OCI-LY7 (cell line): ENCODE results near the gene SERPINB13.

Source experiments
- CTCF ChIP-seq: fragments of 200-600 bp; sonication (generic); conservative IDR thresholded peaks from 2 replicates; pipeline ENCODE4 v1.5.1; 2014; ENCODE audit warnings: mild to moderate bottlenecking, antibody characterized with exemption, low read length, moderate library complexity, mixed read lengths
- EZH2phosphoT487 ChIP-seq: fragments of 200-600 bp; sonication (generic); IDR thresholded peaks from 2 replicates; pipeline ENCODE4 v1.6.1; 2018; ENCODE audit warnings: low read depth, borderline replicate concordance, mild to moderate bottlenecking, mixed run types, antibody characterized with exemption, low read length, moderate library complexity, mixed read lengths

DNA sequence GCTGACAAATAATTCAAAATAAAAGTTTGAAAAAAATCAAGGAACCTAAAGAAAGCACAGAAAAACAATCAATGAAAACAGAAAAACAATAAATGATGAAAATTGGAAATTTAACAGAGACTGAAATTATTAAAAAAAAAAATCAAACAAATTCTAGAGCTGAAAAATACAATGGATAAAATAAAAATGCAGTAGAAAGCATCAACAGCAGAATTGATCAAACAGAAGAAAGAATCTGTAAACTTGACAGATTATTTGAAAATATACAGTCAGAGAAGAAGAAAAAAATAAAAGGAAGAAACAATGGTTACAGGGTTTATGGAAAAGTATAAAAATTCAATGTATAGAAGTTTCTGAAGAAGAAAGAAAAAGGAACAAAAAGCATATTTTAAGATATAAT lies 40.7 kb downstream of the SERPINB13 start:
- TF ChIP-seq CTCF (no peak), EZH2phosphoT487 (no peak)
